Fibroblast of pulmonary artery (primary cell): ENCODE data around the gene PIP5K1B.

Experiments
- DNase-seq: peaks from one replicate; pipeline ENCODE4 v3.0.0-alpha.2; 2010; ENCODE audit warnings: low read depth
- H3K4me3 ChIP-seq: replicated peaks from 2 replicates; pipeline ENCODE4 v1.5.1; 2011; ENCODE audit warnings: low read depth, mild to moderate bottlenecking, control low read depth, low read length, moderate library complexity
- TF ChIP-seq, protein P1 (sequence below): IDR thresholded peaks from 2 replicates; pipeline ENCODE4 v1.5.1; 2011; ENCODE audit warnings: mild to moderate bottlenecking, control low read depth, low read length, inconsistent platforms; ENCODE audit errors: missing control alignments

The PIP5K1B gene

DNA sequence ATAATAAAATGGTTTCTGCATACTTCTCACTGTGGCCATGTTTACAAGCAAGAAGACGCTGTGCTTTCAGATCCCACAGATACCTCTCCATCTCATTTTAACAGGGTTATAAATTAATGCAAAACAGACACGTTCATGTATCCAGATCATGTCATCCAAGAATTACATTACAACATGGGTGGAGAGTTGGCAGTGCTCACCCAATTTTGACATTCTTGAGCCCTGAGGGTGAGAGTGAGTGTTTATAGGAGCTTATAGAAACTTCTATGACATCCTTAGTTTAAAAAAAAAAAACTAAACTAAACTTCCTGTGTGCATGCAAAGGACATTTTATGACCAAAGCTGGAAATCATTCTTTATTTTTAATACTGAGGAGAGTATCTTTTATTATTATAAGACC lies 299.8 kb downstream of the PIP5K1B start:
- no peak for DNase-seq
- no peak overlapping the region for H3K4me3 ChIP-seq
- TF ChIP-seq, protein P1, sequence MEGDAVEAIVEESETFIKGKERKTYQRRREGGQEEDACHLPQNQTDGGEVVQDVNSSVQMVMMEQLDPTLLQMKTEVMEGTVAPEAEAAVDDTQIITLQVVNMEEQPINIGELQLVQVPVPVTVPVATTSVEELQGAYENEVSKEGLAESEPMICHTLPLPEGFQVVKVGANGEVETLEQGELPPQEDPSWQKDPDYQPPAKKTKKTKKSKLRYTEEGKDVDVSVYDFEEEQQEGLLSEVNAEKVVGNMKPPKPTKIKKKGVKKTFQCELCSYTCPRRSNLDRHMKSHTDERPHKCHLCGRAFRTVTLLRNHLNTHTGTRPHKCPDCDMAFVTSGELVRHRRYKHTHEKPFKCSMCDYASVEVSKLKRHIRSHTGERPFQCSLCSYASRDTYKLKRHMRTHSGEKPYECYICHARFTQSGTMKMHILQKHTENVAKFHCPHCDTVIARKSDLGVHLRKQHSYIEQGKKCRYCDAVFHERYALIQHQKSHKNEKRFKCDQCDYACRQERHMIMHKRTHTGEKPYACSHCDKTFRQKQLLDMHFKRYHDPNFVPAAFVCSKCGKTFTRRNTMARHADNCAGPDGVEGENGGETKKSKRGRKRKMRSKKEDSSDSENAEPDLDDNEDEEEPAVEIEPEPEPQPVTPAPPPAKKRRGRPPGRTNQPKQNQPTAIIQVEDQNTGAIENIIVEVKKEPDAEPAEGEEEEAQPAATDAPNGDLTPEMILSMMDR: no peak

DNA sequence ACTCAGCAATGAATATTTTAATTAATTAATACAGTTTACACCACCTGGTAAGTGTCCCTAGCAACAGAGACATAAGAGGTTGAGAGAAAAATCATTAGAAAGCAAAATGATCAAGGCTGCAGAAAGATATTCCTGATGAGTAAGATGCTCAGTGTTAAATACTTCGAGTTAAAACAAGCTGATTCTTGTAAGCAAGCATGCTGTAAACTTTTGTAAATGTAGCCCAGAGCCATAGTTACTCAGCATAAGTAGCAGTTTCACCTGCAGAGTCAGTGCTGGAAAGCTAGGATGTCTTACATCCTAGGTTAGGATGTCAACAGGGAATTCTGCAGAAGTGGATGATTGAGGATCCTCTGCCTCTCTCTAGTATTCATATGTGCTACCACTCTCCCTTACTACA lies 304.7 kb downstream of the PIP5K1B start:
- no peak for DNase-seq
- TF ChIP-seq, protein P1: no peak

DNA sequence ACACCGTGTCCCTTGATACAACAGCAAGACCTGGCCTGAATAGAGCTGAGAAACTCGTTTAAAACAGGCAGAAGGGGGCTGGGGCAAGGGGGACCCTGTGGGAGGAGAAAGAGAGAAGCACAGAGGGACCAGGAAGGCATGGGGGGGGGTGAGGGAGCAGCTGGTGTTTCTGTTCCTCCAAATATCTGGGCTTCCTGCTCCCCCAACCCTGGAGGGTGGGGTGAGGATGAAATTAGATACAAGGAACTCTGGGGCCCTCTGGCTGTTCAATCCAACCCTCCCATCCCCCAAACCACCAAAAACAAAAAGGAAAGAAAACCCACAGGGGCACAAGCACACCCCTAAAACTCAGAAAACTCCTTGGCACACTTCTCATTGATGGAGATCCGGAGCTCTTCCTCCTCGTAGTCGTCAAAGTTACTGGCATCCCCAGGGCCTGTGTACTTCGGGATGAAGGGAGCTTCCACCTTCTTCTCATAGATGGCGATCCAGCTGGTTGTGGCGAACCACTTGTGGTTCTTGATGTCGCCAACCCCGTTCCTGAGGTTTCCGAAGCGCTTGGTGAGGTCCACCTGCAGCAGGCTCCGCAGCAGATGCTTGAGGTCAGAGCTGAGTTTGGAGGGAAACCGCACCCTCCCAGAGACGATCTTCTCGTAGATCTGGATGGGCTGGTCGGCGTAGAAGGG lies 307.8 kb downstream of the PIP5K1B start:
- TF ChIP-seq, protein P1: no peak
- no peak for DNase-seq
- no peak overlapping the region for H3K4me3 ChIP-seq

More for the DNA sequence above, 304.7 kb downstream of the PIP5K1B start:
- no peak overlapping the region for H3K4me3 ChIP-seq

DNA sequence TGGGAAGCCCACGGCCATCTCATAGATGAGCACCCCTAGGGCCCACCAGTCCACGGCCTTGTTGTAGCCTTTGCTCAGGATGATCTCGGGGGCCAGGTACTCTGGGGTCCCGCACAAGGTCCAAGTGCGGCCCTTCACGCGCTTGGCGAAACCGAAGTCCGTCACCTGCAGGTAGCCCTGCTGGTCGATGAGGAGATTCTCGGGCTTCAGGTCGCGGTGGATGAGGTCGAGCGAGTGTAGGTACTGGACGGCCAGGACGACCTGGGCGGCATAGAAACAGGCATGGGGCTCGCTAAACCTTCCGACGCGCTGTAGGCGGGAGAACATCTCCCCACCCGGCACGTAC lies 308.3 kb downstream of the PIP5K1B start:
- H3K4me3 ChIP-seq: no peak overlapping the region
- DNase-seq: no peak
- TF ChIP-seq, protein P1: no peak

DNA sequence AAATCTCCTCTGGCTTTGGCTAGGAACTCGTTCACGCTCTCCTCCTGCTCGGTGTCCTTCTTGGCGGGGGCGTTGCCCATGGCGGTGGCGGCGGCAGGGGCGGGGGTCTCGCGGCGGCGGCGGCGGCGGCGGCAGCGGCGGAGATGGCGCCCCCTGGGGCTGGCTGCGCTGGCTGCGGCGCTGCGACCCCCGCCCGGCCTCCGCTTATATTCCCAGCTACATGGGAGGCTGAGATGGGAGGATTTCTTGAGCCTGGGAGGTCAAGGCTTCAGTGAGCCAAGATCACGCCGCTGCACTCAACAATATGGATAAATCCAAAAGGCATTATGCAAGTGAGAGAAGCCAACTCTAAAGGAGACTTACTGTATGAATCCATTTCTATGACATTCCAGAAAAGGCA lies 309.0 kb downstream of the PIP5K1B start, which contains the start of gene PRKACG:
Gene PRKACG, minus strand, starts transcription at position 101 of the 400 bp plus-strand sequence. Its CDS starts 21 bp downstream, at position 80.
- H3K4me3 ChIP-seq: no peak within 1 kb of the TSS
- TF ChIP-seq, protein P1: no peak
- no peak for DNase-seq

DNA sequence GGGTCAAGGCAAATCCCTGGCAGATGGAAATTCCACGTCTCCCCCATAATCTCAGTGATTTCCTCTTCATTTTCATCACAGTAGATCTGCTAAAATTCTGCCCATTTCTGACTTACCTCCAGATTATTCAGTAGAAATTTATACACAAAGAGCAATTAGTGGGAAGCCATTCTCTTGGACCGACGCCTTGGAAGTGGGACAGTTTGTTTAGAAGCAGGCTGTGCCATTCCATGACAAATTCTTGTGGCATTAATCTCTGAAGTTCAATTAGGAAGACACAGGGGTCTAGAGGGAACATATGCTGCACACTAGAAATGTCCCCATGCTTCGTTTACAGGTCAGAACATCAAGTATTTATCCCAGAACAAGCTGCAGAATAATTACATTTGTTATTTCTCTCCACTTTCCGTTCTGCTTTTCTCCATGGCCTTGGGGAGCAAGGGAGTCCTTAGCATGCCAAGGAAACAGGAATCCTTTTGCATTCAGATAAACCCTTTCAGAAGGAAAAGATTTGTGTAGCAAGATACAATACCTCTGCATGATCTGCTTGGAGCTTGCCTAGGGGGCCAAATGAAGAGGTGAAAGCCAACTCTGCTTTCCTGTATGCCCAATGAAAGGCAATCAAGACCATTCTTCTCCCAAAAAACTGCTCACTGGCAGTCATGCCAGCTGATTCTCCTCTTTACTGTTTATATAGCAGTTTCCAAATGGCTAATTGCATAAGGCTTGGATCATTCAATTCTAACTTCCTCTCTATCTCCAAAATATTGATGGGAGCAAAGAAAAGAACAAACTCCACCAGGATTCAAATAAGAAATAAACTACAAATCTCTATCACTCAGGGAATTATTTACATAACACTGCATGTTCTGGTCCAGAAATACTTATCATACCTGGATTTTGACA lies 311.4 kb downstream of the PIP5K1B start:
- DNase-seq: no peak
- H3K4me3 ChIP-seq: no peak overlapping the region
- TF ChIP-seq, protein P1: no peak
